Globus pallidus (tissue), 1 donor: ENCODE measurements around the gene TCERG1L.

Experiments used
- DNase-seq: peaks from one replicate; pipeline ENCODE4 v3.0.0-alpha.2; 2015; ENCODE audit warnings: low spot score

The TCERG1L gene

GRCh38 chr10:131270461-131271190, 40.9 kb downstream of the TCERG1L start:
- DNase-seq, result no peak

DNA sequence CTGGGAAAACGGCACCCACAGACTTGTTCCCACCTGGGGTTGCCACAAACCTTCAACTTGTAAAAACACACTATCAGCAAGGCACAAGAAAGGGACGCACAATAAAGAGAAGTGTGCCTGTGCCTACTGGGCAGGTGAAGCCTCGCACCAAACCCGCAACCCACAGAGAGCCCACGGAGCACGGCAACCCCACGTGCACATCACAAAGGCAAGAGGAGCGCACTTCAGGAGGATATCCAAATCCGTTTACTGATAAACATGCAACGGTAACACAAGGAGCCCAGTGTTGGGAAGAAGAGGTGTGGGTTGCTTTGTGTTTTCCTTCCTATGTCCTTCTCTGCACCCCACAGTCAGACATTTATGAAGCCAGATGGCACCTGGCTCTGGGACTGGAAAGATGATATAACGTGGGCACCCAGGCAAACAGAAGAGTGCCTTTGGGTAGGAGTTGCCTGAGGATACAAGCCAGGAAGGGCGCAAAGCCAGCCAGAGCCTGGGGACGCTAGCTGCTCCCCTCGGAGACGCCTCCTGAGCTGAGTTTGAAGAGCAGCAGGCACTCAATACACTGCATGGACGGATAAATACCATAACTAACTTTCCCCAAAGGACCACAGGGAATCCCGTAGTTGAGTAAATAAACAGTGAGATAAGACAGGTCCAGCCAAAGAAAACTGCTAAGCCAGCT, 41.6 kb downstream of the TCERG1L start:
- no peak for DNase-seq

- no peak for DNase-seq
Observed at GRCh38 chr10:131267814-131268095, 43.8 kb downstream of the TCERG1L start.

DNA sequence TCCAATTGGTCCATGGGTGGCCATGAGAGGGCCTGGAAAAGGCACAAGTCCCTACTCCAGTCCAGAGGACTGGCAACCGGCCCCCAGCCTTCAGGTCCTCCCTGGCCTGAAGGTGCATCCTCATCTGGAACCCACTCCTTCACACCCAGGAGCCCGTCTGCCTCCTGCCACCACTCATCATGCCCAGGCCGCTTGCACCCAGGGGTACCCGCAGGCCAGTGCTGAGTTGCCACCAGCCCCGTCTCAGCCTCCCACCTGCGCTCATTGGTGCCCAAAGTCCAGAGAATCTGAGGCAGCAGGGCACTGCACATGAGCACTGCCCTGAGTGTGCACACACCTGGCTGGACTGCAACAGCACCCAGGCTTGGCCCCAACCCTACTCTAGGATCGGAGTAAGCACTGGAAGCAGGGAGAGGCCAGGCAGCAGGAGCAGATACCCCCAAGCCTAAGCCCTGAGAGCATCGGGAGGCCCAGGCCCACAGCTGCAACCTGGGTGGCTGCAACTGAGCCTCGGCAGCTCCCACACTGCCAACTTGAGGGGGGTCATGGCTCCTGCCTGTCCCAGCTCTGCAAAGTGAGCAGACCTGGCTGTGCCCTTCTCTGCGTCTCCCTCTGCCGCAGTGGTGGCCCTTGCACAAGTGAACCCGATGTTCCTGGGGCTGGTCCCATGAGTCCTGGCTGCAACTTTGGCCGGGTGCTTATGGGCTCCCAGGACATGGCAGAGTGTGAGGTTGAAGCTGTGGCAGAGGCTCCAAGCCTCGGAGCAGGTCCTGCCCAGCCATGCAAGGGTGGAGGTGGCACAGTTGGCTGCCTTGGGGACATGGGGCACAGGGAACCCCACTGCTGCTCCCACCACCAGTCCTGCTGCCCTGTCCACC, 44.3 kb downstream of the TCERG1L start:
- no peak for DNase-seq

- no peak for DNase-seq
Observed at GRCh38 chr10:131264110-131264788, 47.3 kb downstream of the TCERG1L start.

GRCh38 chr10:131261890-131262475, 49.5 kb downstream of the TCERG1L start:
- no peak for DNase-seq

DNA sequence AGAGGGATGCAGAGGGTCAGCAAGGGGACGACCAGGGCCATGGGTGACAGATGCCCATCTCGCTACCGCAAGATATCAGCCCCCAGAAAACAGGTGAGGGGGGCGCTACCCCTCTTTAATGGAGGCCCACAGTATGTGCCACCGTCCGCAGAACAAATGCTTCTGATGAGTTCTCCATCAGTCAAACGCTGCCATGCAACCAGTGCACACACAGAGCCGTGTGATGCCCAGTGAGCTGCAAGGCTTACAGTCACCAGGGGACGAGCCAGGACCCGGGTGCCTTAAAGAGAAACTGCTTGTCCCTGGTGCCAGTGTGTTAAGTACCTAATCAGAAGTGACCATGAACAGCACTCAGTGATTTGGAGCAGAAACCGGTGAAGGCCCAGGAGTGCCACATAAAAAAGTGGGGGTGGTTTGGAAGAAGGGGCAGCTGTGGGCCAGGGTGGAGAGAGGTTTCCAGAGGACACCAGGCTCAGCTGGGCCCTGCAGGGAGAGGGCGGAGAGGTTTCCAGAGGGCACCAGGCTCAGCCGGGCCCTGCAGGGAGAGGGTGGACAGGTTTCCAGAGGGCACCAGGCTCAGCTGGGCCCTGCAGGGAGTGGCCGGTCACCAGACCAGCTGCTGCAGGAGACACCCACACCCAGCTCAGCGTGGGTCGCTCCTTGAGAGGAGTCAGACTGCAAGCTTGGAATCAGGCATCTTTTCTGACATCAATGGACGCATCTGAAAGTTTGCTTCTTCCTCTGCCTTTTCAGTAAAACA, 50.9 kb downstream of the TCERG1L start:
- no peak for DNase-seq

GRCh38 chr10:131260031-131260430, 51.5 kb downstream of the TCERG1L start:
- DNase-seq, result no peak

DNA sequence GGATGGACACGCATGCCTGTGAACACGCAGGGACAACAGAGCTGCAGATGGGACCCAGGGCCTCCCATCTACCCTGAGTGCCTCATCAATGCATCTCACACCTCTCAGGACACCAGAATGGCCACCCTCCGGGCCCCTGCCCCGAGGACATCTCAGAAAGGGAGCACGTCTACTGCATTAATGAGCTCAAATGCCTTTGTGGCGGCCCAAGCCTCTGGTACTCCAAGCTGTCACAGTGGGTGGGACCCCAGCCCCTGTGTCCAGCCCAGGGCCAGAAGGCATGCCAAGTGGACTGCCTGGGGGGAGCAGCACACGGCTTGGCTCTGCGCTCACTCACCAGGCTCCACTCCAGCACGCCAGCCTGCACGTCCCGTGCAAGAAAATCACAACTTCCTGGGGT, 52.0 kb downstream of the TCERG1L start:
- DNase-seq, result no peak

DNA sequence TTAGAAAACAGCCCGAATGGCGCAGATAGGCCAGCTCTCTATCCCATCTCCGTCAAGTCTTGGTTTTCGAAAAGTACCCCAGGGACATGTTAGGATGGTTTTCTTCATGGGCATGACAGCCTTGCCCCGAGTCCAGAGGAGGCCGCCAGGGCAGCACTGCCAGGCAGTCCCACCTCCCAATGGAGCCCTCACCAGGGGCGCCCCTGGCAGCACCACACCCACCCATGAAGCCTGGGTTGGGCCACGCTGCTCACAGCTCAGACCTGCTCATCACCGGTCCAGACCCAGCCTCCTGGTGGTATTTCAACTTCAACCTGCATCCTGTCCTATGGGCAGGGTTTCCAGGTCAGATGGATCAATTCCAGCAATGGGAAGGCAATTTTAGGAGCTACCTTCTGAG, 53.3 kb downstream of the TCERG1L start:
- no peak for DNase-seq

GRCh38 chr10:131257027-131257426, 54.5 kb downstream of the TCERG1L start:
- no peak for DNase-seq

- no peak for DNase-seq
Observed at GRCh38 chr10:131254859-131255252, 56.7 kb downstream of the TCERG1L start.

GRCh38 chr10:131253931-131254858, 57.3 kb downstream of the TCERG1L start:
- no peak for DNase-seq

- no peak for DNase-seq
Observed at GRCh38 chr10:131252567-131253276, 58.8 kb downstream of the TCERG1L start.

DNA sequence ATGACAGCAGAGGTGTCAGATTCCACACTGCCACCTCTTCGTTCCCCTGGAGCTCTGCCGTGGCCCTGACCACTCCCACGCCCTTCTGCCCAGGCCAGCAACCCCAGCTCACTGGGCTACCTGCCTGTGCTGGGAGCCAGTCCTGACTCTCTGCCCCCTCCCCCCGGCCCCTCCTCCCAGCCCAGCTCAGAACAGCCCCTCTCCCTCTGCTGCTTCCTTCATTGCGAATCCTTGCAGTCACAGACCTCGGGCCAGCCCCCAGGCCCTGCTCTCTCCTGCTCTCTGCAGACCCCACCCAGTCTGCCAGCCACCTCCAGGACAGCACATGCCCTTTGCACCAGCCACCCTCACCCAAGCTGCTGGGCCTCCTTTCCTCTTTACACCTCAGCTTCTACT, 60.4 kb downstream of the TCERG1L start:
- no peak for DNase-seq

DNA sequence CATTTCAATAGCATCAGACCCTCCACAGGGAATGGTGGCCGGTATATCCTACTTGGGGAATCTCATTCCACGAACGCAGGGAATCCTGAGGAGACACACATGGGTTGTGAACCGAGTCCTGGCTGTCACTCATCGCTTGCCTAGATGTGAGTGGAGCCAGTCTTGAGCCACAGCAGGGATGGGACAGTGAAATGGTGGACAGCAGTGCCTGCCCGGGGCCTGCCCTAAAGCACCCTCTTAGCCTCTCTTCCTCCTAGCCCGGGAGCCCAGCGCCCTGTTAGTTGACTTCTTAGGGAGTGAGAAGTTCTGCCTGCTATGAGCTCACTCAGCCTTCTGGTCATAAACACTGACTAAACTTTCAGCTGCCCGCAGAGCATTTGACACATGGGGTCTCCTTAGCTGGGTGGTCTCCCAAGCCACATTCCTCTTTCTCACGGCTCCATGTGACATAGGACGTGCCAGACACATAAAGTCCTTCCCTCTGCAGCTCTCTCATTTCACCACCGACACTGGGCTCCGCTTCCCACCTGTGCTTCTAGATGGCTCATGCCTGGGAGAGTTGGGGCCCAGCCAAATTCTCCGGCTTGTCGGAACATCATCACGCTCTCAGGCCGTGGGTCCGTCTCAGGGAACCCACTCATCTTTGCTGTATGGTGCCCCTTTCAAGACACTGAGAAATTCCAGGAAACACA, 60.9 kb downstream of the TCERG1L start:
- no peak for DNase-seq

GRCh38 chr10:131249955-131250344, 61.6 kb downstream of the TCERG1L start:
- no peak for DNase-seq

DNA sequence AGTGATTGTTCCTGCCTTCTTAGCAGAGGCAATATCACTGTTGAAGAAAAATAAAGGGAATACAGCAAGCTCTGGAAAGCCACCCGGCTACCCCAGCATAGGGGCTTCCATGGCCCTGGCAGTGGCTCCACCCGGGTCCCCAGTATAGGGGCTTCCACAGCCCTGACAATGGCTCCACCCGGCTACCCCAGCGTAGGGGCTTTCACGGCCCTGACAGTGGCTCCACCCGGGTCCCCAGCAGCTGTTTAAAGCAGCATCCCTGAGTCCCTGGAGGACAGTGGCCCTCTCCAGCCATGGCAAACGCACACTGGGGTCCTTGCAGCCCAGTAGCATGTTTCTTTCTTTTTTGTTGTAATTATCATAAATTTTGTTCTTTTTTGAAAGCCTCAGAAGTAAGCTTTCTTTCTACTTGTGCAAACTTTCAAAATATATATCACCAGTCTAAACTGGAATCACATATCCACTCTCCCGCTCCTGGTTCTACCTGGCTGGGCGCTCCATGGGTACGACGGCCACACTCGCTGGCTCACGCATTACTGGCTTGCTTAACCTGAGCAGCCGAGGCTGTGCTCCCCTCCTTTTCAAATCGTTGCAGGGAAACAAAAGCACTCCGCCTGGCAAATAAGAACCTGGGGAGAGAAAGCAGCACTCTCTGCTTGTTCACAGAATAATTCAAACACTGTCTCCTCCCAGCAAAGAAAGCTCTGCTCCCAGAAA, 62.1 kb downstream of the TCERG1L start:
- DNase-seq, result no peak
